GM12878 (cell line): ENCODE data around the gene DUOXA1. TPM values are rescaled to one million over a fixed set of nuclear protein-coding genes. Genes with fewer than 3 reads are reported as not detected.

Source experiments
- ATAC-seq: fragments of 200-7000 bp; cut with Tn5 transposase; 3 replicates; pipeline ENCODE4 v1.9.1; 2020; ENCODE audit warnings: mild to moderate bottlenecking, moderate library complexity
- BruUV-seq: library from RNA; stranded (reverse); fragments of 400-500 nt; replicated peaks from 2 replicates; lab custom pipeline; 2021; lab: Mats Ljungman, UMichigan
- CTCF ChIA-PET: fragments of 300-600 bp; sonication (Branson Sonifier 250); formaldehyde crosslinking; extraction: SDS; loops from one replicate; lab custom pipeline; 2021; ENCODE audit warnings: inconsistent platforms; lab: Yijun Ruan, JAX
- POLR2A ChIA-PET: fragments of 350-600 bp; formaldehyde crosslinking; extraction: SDS; loops from one replicate; lab custom pipeline; 2021; ENCODE audit warnings: inconsistent platforms; lab: Charles Lee
- RAD21 ChIA-PET: fragments of 300-600 bp; sonication (Branson Sonifier 250); formaldehyde crosslinking; loops from one replicate; lab custom pipeline; 2023; ENCODE audit warnings: antibody characterized with exemption; ENCODE audit not compliant: unreplicated experiment; lab: Charles Lee
- SMC1A ChIA-PET: fragments of 300-600 bp; sonication (Branson Sonifier 250); formaldehyde crosslinking; loops from one replicate; lab custom pipeline; 2023; ENCODE audit not compliant: unreplicated experiment, uncharacterized antibody; lab: Charles Lee
- DNase-seq: peaks from one replicate; pipeline ENCODE4 v3.0.0-alpha.2; 2011; ENCODE audit warnings: low read depth, low spot score
- FAIRE-seq: peaks from 3 replicates; lab custom pipeline; 2011; peaks lifted over from hg19 to GRCh38; lab: Jason Lieb, UNC
- H2AFZ ChIP-seq: 2 replicates; pipeline ENCODE4 v1.6.0; 2011; ENCODE audit warnings: low read depth, low read length, control low read depth; ENCODE audit not compliant: control insufficient read depth
- H3K27ac ChIP-seq: 2 replicates; pipeline ENCODE4 v1.5.1; 2011; ENCODE audit warnings: control low read depth; ENCODE audit not compliant: control insufficient read depth, insufficient read depth
- H3K27me3 ChIP-seq, 2 experiments: replicated peaks in 1 of 2; 2 replicates each; pipeline versions ENCODE4 v1.6.0 to v1.6.1; 2011; ENCODE audit warnings: low read length in 1 of 2; ENCODE audit not compliant: control insufficient read depth in 2 of 2, insufficient read depth in 2 of 2
- H3K36me3 ChIP-seq, 2 experiments: 2 replicates each; pipeline ENCODE4 v1.5.1; 2011; ENCODE audit warnings: low read length in 1 of 2; ENCODE audit not compliant: control insufficient read depth in 2 of 2, insufficient read depth in 2 of 2
- H3K4me1 ChIP-seq: 2 replicates; pipeline ENCODE4 v1.6.1; 2011; ENCODE audit warnings: mild to moderate bottlenecking, low read length, moderate library complexity, mixed read lengths; ENCODE audit not compliant: control insufficient read depth, insufficient read depth
- H3K4me2 ChIP-seq: 2 replicates; pipeline ENCODE4 v1.6.0; 2011; ENCODE audit warnings: control low read depth; ENCODE audit not compliant: control insufficient read depth, insufficient read depth
- H3K4me3 ChIP-seq: fragments of 200-600 bp; sonication (generic); 2 replicates; pipeline ENCODE4 v1.5.1; 2016
- H3K79me2 ChIP-seq: 2 replicates; pipeline ENCODE4 v1.6.0; 2011; ENCODE audit warnings: low read length; ENCODE audit not compliant: control insufficient read depth, insufficient read depth
- H3K9ac ChIP-seq: 2 replicates; pipeline ENCODE4 v1.8.0; 2011; ENCODE audit warnings: low read length, control low read depth, mixed read lengths; ENCODE audit not compliant: control insufficient read depth, insufficient read depth
- H3K9me3 ChIP-seq: replicated peaks from 3 replicates; pipeline ENCODE4 v1.5.1; 2011; ENCODE audit warnings: mild to moderate bottlenecking, low read length; ENCODE audit not compliant: control insufficient read depth, insufficient read depth
- H4K20me1 ChIP-seq: 2 replicates; pipeline ENCODE4 v1.6.0; 2011; ENCODE audit not compliant: control insufficient read depth, insufficient read depth
- ATF7 ChIP-seq: fragments of 450-650 bp; IDR thresholded peaks from 2 replicates; pipeline ENCODE4 v1.6.1; 2016; ENCODE audit warnings: low read depth, mild to moderate bottlenecking
- CREM ChIP-seq: IDR thresholded peaks from 2 replicates; pipeline ENCODE4 v1.6.1; 2014; ENCODE audit warnings: antibody characterized with exemption, low read depth
- GATAD2B ChIP-seq: fragments of 450-650 bp; conservative IDR thresholded peaks from 2 replicates; pipeline ENCODE4 v1.6.1; 2017; ENCODE audit warnings: low read depth, mild to moderate bottlenecking, moderate library complexity
- HDAC6 ChIP-seq: fragments of 200-600 bp; sonication (generic); IDR thresholded peaks from one replicate; pipeline ENCODE4 v1.8.0; 2017; ENCODE audit warnings: antibody characterized with exemption; ENCODE audit not compliant: unreplicated experiment
- NR2F1 ChIP-seq: fragments of 450-650 bp; conservative IDR thresholded peaks from 2 replicates; pipeline ENCODE4 v1.6.1; 2017; ENCODE audit warnings: mild to moderate bottlenecking
- PAX5 ChIP-seq: IDR thresholded peaks from 2 replicates; pipeline ENCODE4 v1.6.1; 2011; ENCODE audit warnings: low read depth, low read length, borderline replicate concordance
- POU2F2 ChIP-seq: IDR thresholded peaks from 3 replicates; pipeline ENCODE4 v1.6.1; 2011; ENCODE audit warnings: low read depth, mild to moderate bottlenecking, low read length, borderline replicate concordance
- RELA ChIP-seq: fragments of 450-650 bp; IDR thresholded peaks from 2 replicates; pipeline ENCODE4 v1.8.0; 2014; ENCODE audit warnings: borderline replicate concordance; ENCODE audit not compliant: partially characterized antibody
- SMAD5 ChIP-seq: IDR thresholded peaks from 2 replicates; pipeline ENCODE4 v1.6.1; 2016; ENCODE audit warnings: antibody characterized with exemption, low read depth
- YBX1 ChIP-seq: fragments of 450-650 bp; IDR thresholded peaks from 2 replicates; pipeline ENCODE4 v1.6.1; 2016; ENCODE audit warnings: antibody characterized with exemption
- ZNF384 ChIP-seq: IDR thresholded peaks from 2 replicates; pipeline ENCODE4 v1.6.1; 2012; ENCODE audit warnings: low read depth, mild to moderate bottlenecking, low read length, improper control_type of control experiment, borderline replicate concordance
- WGBS: methylation state at CpG from one replicate; pipeline ENCODE4 v1.1.6; 2016; ENCODE audit warnings: low lambda C conversion rate; ENCODE audit not compliant: insufficient replicate concordance, insufficient coverage; ENCODE audit errors: missing lambda C conversion rate; 5-methylcytosine and 5-hydroxymethylcytosine counted together
- in situ Hi-C: fragments of 300-500 bp; cut with MboI; formaldehyde crosslinking; loops from 9 replicates; pipeline ENCODE4 v1.14.3; 2018; ENCODE audit warnings: mixed read lengths
- intact Hi-C: fragments of 100-400 bp; cut with micrococcal nuclease; formaldehyde crosslinking; loops from one replicate; pipeline ENCODE4 v1.14.2; 2022; ENCODE audit not compliant: unreplicated experiment
- polyA plus RNA-seq, 11 experiments: library from polyadenylated mRNA; depleted of rRNA in 4 of 11; unstranded in 6 of 11; stranded (reverse) in 5 of 11; fragments of >200 nt; fragmentation: Nextera tagmentation in 4 of 11; fragmentation: Illumina TruSeq in 1 of 11; extraction: Ambion mirVana in 4 of 11; extraction: Trizol in 1 of 11; gene quantifications; 1 replicate in 1 of 11; 2 replicates in 10 of 11; pipeline versions ENCODE4 v1.2.1 to v1.2.3, GENCODE V29; 2011 to 2016; ENCODE audit warnings: inconsistent platforms in 2 of 11, missing spikeins in 2 of 11, low read depth in 1 of 11
- total RNA-seq, 4 experiments: library from RNA; depleted of rRNA in 3 of 4; stranded (reverse); fragments of >200 nt in 3 of 4; fragmentation: Illumina TruSeq in 1 of 4; extraction: Trizol in 1 of 4; gene quantifications; 2 replicates each; pipeline versions ENCODE4 v1.2.1 to v1.2.3, GENCODE V29; 2013 to 2021
- TF ChIP-seq, protein P1 (sequence below): fragments of 450-650 bp; IDR thresholded peaks from 2 replicates; pipeline ENCODE4 v1.6.1; 2017; ENCODE audit warnings: mild to moderate bottlenecking, moderate library complexity
- TF ChIP-seq, protein P2 (sequence below): fragments of 450-650 bp; IDR thresholded peaks from 2 replicates; pipeline ENCODE4 v1.6.1; 2017; ENCODE audit warnings: low read depth, mild to moderate bottlenecking, moderate library complexity
- TF ChIP-seq, protein P3 (sequence below): fragments of 450-650 bp; formaldehyde crosslinking; IDR thresholded peaks from 2 replicates; pipeline ENCODE4 v1.5.0; 2022; ENCODE audit warnings: mild to moderate bottlenecking, missing genetic modification characterization

Gene DUOXA1
- total and polyA plus RNA-seq, 10 of the 15 experiments (the other 5 are each of a cell fraction or from before 2014, with no cell fraction given) = 0.08 TPM; not detected in 9

DNA sequence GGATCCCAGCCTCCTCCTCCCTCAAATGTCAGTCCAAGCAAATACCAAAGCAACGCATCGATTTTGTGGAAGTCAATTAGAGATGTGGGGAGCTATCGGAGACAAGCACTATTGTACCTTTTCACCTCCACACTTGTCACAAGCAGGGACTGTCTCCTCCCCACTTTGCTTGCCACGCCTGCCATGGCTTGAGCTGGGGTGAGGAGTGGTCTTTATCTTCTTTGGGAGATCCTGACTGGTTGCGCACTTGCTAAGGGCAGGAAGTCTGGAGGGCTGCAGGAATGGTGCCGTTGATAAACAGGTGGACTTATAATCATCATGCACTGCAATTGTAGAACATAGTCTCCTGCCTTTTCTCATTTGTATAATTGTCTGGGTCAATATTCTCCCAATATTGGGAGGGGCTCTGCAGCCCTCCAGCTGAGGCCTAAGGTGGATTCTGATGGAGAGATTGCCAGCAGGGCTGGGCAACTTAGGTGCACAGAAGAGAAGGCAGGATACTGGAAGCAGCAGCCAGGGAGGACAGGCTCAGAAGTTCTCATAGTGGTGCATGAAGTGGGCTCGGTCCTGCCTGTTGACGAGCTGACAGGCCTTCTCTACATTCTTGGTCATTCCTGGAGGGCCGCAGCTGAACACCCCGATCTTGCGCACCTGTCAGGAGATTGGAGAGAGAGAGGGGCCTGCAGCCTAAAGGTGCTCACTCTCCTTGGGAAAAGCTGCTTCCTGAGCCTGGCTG, 35.9 kb downstream of the DUOXA1 start:
- no peak overlapping the region for H3K27ac ChIP-seq
- in situ Hi-C loops = no loop called here
- H3K9ac ChIP-seq = no peak overlapping the region
- SMC1A ChIA-PET = no interaction called here
- H3K4me3 ChIP-seq = no peak overlapping the region
- H3K4me2 ChIP-seq = no peak overlapping the region
- intact Hi-C loops = no loop called here
- RAD21 ChIA-PET = no interaction called here
- 60% methylated on average over 11 of the region's 11 CpGs for WGBS
- H2AFZ ChIP-seq = no peak overlapping the region
- ATAC-seq (no peak), FAIRE-seq (no peak), DNase-seq (no peak)
- H4K20me1 ChIP-seq = no peaks in the 10 kb centered on the region
- no peaks in the 10 kb centered on the region for H3K79me2 ChIP-seq
- no peaks in the 10 kb centered on the region for H3K36me3 ChIP-seq
- POLR2A ChIA-PET = interaction anchor here (1.0 kb wide), 1 partner anchor 11 kb away, joined by 3 read pairs; no protein-coding TSS in a partner anchor
- BruUV-seq = no TSS peak
- H3K27me3 ChIP-seq = peaks cover 0 to 2% of the 10 kb centered on the region in 2 experiments; a peak in 1 of 4 replicates
- no peaks in the 10 kb centered on the region for H3K9me3 ChIP-seq
- no peaks in the 10 kb centered on the region for H3K4me1 ChIP-seq
- CTCF ChIA-PET = interaction anchor here (0.7 to 1.2 kb wide), 2 partner anchors 31 to 33 kb away, joined by 3 read pairs; no protein-coding TSS in a partner anchor
- TF ChIP-seq PAX5 = no peak
- TF ChIP-seq HDAC6 = no peak
- TF ChIP-seq ATF7 = no peak
- TF ChIP-seq, protein P1, sequence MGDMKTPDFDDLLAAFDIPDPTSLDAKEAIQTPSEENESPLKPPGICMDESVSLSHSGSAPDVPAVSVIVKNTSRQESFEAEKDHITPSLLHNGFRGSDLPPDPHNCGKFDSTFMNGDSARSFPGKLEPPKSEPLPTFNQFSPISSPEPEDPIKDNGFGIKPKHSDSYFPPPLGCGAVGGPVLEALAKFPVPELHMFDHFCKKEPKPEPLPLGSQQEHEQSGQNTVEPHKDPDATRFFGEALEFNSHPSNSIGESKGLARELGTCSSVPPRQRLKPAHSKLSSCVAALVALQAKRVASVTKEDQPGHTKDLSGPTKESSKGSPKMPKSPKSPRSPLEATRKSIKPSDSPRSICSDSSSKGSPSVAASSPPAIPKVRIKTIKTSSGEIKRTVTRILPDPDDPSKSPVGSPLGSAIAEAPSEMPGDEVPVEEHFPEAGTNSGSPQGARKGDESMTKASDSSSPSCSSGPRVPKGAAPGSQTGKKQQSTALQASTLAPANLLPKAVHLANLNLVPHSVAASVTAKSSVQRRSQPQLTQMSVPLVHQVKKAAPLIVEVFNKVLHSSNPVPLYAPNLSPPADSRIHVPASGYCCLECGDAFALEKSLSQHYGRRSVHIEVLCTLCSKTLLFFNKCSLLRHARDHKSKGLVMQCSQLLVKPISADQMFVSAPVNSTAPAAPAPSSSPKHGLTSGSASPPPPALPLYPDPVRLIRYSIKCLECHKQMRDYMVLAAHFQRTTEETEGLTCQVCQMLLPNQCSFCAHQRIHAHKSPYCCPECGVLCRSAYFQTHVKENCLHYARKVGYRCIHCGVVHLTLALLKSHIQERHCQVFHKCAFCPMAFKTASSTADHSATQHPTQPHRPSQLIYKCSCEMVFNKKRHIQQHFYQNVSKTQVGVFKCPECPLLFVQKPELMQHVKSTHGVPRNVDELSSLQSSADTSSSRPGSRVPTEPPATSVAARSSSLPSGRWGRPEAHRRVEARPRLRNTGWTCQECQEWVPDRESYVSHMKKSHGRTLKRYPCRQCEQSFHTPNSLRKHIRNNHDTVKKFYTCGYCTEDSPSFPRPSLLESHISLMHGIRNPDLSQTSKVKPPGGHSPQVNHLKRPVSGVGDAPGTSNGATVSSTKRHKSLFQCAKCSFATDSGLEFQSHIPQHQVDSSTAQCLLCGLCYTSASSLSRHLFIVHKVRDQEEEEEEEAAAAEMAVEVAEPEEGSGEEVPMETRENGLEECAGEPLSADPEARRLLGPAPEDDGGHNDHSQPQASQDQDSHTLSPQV = no peak
- TF ChIP-seq GATAD2B = no peak
- no peak for TF ChIP-seq RELA
- TF ChIP-seq SMAD5 = no peak
- TF ChIP-seq, protein P2, sequence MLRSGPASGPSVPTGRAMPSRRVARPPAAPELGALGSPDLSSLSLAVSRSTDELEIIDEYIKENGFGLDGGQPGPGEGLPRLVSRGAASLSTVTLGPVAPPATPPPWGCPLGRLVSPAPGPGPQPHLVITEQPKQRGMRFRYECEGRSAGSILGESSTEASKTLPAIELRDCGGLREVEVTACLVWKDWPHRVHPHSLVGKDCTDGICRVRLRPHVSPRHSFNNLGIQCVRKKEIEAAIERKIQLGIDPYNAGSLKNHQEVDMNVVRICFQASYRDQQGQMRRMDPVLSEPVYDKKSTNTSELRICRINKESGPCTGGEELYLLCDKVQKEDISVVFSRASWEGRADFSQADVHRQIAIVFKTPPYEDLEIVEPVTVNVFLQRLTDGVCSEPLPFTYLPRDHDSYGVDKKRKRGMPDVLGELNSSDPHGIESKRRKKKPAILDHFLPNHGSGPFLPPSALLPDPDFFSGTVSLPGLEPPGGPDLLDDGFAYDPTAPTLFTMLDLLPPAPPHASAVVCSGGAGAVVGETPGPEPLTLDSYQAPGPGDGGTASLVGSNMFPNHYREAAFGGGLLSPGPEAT = no peak
- no peak for TF ChIP-seq CREM
- TF ChIP-seq, protein P3, sequence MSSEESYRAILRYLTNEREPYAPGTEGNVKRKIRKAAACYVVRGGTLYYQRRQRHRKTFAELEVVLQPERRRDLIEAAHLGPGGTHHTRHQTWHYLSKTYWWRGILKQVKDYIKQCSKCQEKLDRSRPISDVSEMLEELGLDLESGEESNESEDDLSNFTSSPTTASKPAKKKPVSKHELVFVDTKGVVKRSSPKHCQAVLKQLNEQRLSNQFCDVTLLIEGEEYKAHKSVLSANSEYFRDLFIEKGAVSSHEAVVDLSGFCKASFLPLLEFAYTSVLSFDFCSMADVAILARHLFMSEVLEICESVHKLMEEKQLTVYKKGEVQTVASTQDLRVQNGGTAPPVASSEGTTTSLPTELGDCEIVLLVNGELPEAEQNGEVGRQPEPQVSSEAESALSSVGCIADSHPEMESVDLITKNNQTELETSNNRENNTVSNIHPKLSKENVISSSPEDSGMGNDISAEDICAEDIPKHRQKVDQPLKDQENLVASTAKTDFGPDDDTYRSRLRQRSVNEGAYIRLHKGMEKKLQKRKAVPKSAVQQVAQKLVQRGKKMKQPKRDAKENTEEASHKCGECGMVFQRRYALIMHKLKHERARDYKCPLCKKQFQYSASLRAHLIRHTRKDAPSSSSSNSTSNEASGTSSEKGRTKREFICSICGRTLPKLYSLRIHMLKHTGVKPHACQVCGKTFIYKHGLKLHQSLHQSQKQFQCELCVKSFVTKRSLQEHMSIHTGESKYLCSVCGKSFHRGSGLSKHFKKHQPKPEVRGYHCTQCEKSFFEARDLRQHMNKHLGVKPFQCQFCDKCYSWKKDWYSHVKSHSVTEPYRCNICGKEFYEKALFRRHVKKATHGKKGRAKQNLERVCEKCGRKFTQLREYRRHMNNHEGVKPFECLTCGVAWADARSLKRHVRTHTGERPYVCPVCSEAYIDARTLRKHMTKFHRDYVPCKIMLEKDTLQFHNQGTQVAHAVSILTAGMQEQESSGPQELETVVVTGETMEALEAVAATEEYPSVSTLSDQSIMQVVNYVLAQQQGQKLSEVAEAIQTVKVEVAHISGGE (CRISPR knock-in tag) = no peak
- no peak for TF ChIP-seq YBX1
- TF ChIP-seq NR2F1 = no peak
- no peak for TF ChIP-seq POU2F2
- TF ChIP-seq ZNF384 = no peak
